ENCODE measurements around the gene ENOPH1. TPM values are rescaled to one million over a fixed set of nuclear protein-coding genes. Genes with fewer than 3 reads are reported as not detected.

The ENOPH1 gene
- 19.8 and 22.3 TPM in 2 replicates for total RNA-seq (2021)
- percentile 82 among the genes with signal in this experiment for Bru-seq, nascent RNA
- percentile 59 among the genes with signal in this experiment for BruChase-seq, experiment 1, labeled RNA remaining after a 2-hour chase
- BruChase-seq, experiment 2, labeled RNA remaining after a 6-hour chase: percentile 77 among the genes with signal in this experiment
- long read RNA-seq, transcript ENOPH1-203 (6 exons, 1,874 nt): minor isoform, 6 of 56 reads
- long read RNA-seq, transcript ENOPH1-201 (6 exons, 2,025 nt): major isoform, 41 of 56 reads
- long read RNA-seq, partial matches to known transcripts: 0 of 56 reads
- long read RNA-seq, other reads (novel, unspliced or antisense): 5 of 56 reads

DNA sequence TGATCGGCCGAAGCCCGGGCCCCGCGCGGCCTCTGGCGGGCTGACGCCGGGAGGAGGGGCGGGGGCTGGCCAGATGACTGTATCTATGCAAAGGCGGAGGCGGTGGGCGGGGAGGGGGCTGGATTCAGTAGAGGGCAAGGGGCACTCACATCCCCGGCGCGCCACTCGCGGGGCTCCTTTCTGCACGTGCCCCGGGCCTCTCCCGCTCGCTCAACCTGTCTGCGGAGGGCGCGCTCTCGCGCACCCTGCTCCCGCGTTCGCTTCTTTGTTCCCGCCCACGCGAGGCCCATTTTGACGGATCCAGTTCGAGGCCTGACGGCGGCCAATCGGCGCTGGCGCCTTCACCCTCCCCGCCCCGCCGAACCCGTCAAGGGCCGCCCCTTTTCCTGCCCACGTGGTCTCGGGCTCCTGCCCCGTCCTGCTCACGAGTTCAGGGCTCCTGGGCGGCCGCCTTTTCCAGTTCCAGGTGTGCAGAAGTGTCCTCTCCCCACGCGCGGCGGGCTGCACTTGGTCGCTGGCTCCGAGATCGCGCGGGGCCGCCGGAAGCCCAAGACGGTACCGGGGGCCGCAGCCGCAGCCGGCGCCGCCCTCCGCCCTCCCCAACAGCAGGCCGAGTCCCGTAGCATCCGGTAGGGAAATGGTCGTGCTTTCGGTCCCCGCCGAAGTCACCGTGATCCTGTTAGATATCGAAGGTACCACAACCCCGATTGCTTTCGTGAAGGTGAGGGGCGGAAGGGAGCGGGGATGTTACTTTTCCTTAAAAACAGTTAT, at the start of gene ENOPH1, which contains the start of gene HNRNPDL:
Gene ENOPH1, plus strand, starts transcription at position 398 of the 771 bp plus-strand sequence. Its CDS starts 240 bp downstream, at position 638.
Gene HNRNPDL, minus strand, starts transcription at position 270 of the 771 bp plus-strand sequence. CDS start 772 bp downstream, outside the sequence.
- TF ChIP-seq, protein P1, sequence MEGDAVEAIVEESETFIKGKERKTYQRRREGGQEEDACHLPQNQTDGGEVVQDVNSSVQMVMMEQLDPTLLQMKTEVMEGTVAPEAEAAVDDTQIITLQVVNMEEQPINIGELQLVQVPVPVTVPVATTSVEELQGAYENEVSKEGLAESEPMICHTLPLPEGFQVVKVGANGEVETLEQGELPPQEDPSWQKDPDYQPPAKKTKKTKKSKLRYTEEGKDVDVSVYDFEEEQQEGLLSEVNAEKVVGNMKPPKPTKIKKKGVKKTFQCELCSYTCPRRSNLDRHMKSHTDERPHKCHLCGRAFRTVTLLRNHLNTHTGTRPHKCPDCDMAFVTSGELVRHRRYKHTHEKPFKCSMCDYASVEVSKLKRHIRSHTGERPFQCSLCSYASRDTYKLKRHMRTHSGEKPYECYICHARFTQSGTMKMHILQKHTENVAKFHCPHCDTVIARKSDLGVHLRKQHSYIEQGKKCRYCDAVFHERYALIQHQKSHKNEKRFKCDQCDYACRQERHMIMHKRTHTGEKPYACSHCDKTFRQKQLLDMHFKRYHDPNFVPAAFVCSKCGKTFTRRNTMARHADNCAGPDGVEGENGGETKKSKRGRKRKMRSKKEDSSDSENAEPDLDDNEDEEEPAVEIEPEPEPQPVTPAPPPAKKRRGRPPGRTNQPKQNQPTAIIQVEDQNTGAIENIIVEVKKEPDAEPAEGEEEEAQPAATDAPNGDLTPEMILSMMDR (conservative IDR thresholded peaks at IDR 0.05): no peak
- no peak for TF ChIP-seq EZH2 (IDR thresholded peaks at IDR 0.05; ENCODE audit: low read depth)
- H3K36me3 ChIP-seq (ENCODE audit: low read depth): peaks cover 32% of the 10 kb centered on the region
- H3K4me3 ChIP-seq: peak within 1 kb of the TSS; percentile 97
- POLR2A ChIA-PET (ENCODE audit: unreplicated experiment): interaction anchor here (0.7 kb wide), 1 partner anchor 57 kb away, joined by 3 read pairs; the partner anchor contains the start of gene HNRNPD
- CTCF ChIA-PET: no interaction called here
- peaks cover 86% of the 10 kb centered on the region for H3K79me2 ChIP-seq (ENCODE audit: low read depth)
- no peaks in the 10 kb centered on the region for H3K9me3 ChIP-seq (ENCODE audit: insufficient read depth, low read depth)
- no TSS peak for BruUV-seq (replicated peaks)
- no peaks in the 10 kb centered on the region for H3K9me2 ChIP-seq (ENCODE audit: insufficient read depth)
- peaks cover 35% of the 10 kb centered on the region for H3K4me1 ChIP-seq (replicated peaks; ENCODE audit: insufficient read depth)
- intact Hi-C loops (cut with micrococcal nuclease; ENCODE audit: unreplicated experiment): no loop called here
- DNase-seq: peak; percentile 83 to 93
- H3F3A ChIP-seq (ENCODE audit: insufficient read depth, low read depth): peaks cover 33% of the 10 kb centered on the region; the same call in 1 of the 2 replicates
- H2AFZ ChIP-seq: peak within 1 kb of the TSS; percentile 88
- H3K27me3 ChIP-seq (ENCODE audit: insufficient read depth, low read depth): no peaks in the 10 kb centered on the region
- H3K27ac ChIP-seq: peak within 1 kb of the TSS; percentile 87
- H3K4me2 ChIP-seq: peak within 1 kb of the TSS; percentile 90
- H4K20me1 ChIP-seq (ENCODE audit: insufficient read depth): peaks cover 42% of the 10 kb centered on the region

DNA sequence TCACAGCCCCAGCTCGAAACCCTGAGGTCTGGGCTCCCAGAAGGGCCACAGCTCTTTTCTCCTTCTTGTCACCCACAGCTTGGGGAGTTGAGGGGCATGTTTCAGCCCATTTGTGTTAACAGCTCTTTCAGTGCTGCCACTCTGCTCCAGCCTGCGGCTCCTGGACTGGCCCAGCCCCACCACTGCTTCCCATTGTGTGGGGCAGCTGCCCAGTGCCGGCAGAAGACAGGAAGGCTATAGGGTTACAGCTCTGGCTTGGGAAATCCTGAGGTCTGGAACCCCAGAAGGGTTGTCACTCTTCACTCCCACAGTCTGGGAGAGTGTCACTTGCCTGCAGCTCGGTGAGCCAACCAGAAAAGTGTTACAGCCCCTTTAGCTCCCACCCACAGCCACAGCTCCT, 49.6 kb upstream of the ENOPH1 start:
- H2AFZ ChIP-seq: no peak overlapping the region
- intact Hi-C loops (cut with micrococcal nuclease; ENCODE audit: unreplicated experiment): no loop called here
- no peaks in the 10 kb centered on the region; the same call in 1 of the 2 replicates for H3F3A ChIP-seq (ENCODE audit: insufficient read depth, low read depth)
- H3K4me1 ChIP-seq (replicated peaks; ENCODE audit: insufficient read depth): peaks cover 18% of the 10 kb centered on the region
- no peak overlapping the region for H3K27ac ChIP-seq
- BruUV-seq (replicated peaks): no TSS peak
- CTCF ChIA-PET: no interaction called here
- peaks cover 9% of the 10 kb centered on the region for H3K79me2 ChIP-seq (ENCODE audit: low read depth)
- no peak overlapping the region for H3K4me3 ChIP-seq
- peak overlapping the region; percentile 21; the same call in 1 of the 2 replicates for H3K4me2 ChIP-seq
- no peaks in the 10 kb centered on the region for H3K9me2 ChIP-seq (ENCODE audit: insufficient read depth)
- no peaks in the 10 kb centered on the region for H3K9me3 ChIP-seq (ENCODE audit: insufficient read depth, low read depth)
- TF ChIP-seq EZH2 (IDR thresholded peaks at IDR 0.05; ENCODE audit: low read depth): no peak
- no peaks in the 10 kb centered on the region for H3K27me3 ChIP-seq (ENCODE audit: insufficient read depth, low read depth)
- DNase-seq: no peak
- POLR2A ChIA-PET (ENCODE audit: unreplicated experiment): interaction anchor here (0.6 to 0.9 kb wide), 4 partner anchors 14 to 80 kb away, joined by 3 to 5 read pairs (median 4); no protein-coding TSS in a partner anchor
- H3K36me3 ChIP-seq (ENCODE audit: low read depth): no peaks in the 10 kb centered on the region
- no peaks in the 10 kb centered on the region for H4K20me1 ChIP-seq (ENCODE audit: insufficient read depth)

DNA sequence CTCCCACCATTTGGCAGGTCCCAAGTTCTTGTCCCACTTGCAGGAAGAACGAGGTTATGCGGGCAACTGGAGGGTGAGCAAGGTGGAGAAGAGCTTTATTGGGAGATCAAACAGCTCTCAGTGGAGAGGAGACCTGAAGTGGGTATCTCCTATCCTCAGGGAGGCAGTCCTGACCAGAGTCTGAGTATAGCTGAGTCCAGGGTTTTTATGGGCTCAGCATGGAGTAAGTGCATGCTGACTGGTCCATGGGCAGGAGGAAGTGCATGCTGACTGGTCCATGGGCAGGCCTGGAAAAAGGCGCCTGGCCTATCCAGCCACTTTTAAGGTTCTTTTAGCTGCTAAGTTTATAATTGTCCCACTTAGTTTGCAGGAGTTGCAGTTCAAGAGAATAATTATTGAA, 49.2 kb upstream of the ENOPH1 start:
- H3K27me3 ChIP-seq (ENCODE audit: insufficient read depth, low read depth): no peaks in the 10 kb centered on the region
- BruUV-seq (replicated peaks): no TSS peak
- intact Hi-C loops (cut with micrococcal nuclease; ENCODE audit: unreplicated experiment): no loop called here
- H3K36me3 ChIP-seq (ENCODE audit: low read depth): no peaks in the 10 kb centered on the region
- H3K27ac ChIP-seq: no peak overlapping the region
- H3K9me3 ChIP-seq (ENCODE audit: insufficient read depth, low read depth): no peaks in the 10 kb centered on the region
- H3K79me2 ChIP-seq (ENCODE audit: low read depth): peaks cover 5% of the 10 kb centered on the region; the same call in 1 of the 2 replicates
- DNase-seq: no peak
- ChIA-PET CTCF (no interaction called here), POLR2A (ENCODE audit: unreplicated experiment) (no interaction called here)
- H3K4me3 ChIP-seq: no peak overlapping the region
- no peak overlapping the region for H2AFZ ChIP-seq
- H3K4me1 ChIP-seq (replicated peaks; ENCODE audit: insufficient read depth): peaks cover 14% of the 10 kb centered on the region
- TF ChIP-seq EZH2 (IDR thresholded peaks at IDR 0.05; ENCODE audit: low read depth): no peak
- TF ChIP-seq, protein P1 (conservative IDR thresholded peaks at IDR 0.05): no peak
- H3K4me2 ChIP-seq: no peak overlapping the region
- no peaks in the 10 kb centered on the region for H4K20me1 ChIP-seq (ENCODE audit: insufficient read depth)
- H3F3A ChIP-seq (ENCODE audit: insufficient read depth, low read depth): no peaks in the 10 kb centered on the region; the same call in 1 of the 2 replicates
- H3K9me2 ChIP-seq (ENCODE audit: insufficient read depth): no peaks in the 10 kb centered on the region
